HG02840 (cell line): ENCODE data around the gene ARHGAP27.

Experiments
- ATAC-seq: cut with Tn5 transposase; IDR thresholded peaks from one replicate; pipeline ENCODE4 v1.9.1; 2021; ENCODE audit warnings: mild to moderate bottlenecking, moderate library complexity, moderate number of reproducible peaks; ENCODE audit not compliant: unreplicated experiment, low FRiP score

ARHGAP27 gene

GRCh38 chr17:45410144-45411091 is 22.3 kb downstream of the ARHGAP27 start:
- no peak for ATAC-seq

GRCh38 chr17:45409659-45410076 is 23.0 kb downstream of the ARHGAP27 start:
- ATAC-seq: no peak

DNA sequence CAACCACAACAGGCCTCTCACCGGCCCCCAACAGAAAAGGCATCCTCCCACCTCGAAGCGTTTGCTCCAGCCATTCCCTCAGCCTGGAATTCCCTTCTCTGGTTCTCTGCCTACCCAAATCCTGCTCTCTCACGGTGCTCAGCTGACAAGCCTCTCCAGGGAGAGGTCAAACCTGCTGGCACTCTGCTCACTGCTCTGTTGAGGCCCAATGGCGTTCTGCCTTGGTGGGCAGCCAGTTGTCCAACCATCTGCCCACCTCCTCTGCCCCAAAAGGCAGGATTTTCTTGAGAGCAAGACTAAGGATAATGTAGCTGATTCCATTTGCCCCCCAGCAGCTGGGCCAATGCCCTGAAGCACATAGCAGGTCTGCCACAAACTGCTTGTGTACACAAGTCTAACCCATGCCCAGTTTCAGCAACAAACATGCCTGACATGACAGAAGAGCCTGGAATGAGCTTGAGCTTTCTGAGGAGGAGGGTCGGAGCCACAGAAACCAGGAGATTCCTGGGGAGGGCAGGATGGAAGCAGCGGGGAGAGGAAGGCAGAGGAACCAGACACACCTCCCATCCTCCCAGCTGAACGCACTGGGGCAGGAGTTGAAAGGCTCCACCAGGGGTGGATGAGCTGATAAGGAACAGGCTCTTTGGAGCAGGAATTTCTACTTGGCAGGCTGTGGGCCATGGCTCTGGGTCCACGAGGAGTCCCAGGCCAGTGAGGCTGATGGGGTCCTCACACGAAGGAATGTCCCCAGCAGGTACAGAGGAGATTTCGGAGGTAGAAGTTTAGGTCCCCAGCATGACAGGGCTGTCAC is 23.9 kb downstream of the ARHGAP27 start:
- ATAC-seq: no peak

DNA sequence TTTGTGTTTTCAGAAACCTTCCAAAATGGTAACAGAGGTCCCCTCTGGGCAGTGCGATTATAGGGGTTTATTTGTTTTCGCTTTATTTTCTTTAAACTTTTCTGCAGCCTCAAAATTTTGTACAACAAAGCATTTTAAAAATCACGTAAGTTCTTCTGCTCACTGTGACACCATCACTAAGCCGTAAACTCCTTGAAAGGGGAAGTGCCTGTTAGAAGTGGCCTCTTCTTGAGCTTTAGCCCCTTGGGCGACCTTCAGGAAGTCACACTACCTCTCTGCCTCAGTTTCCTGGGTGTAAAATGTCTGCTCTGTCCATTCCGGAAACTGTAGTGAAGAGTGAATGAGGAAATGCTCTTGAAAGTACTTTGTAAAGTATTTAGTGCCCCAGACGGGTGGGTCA is 26.6 kb downstream of the ARHGAP27 start:
- ATAC-seq: no peak

DNA sequence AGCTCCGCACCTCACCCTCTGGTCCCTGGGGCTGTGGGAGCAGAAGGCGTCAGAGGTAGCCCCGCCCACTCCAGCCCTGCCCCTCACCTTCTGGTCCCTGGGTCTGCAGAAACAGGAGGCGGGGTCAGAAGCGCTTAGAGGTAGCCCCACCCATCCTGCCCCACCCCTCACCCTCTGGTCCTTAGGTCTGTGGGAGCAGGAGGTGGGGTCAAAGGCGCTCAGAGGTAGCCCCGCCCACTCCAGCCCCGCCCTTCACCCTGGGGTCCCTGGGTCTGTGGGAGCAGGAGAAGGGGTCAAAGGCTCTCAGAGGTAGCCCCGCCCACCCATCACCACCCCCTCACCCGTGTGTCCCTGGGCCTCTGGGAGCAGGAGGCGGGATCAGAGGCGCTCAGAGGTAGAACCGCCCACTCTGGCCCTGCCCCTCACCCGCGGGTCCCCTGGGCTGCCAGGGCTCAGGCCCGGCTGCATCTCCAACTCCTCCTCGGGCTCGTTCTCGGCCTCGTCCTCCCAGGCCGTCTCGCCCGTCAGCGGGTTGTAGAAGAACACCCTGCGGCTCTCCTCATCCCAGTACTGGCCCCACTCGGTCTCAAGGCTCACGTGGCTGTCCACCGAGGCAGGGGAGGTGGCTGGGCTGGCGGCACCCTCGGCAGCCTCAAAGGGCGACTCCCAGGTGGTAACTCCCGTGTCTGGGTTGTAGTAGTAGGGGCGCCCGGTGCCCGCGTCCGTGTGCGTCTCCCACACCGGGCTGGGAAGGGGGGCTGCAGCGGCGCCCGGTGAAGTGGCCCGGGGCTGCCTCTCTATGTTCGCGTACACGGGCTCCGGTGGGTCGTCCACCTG is 27.2 kb downstream of the ARHGAP27 start:
- ATAC-seq: no peak

- ATAC-seq: no peak
Observed at GRCh38 chr17:45404870-45405249, 27.8 kb downstream of the ARHGAP27 start.

- ATAC-seq: no peak
Observed at GRCh38 chr17:45403906-45404490, 28.7 kb downstream of the ARHGAP27 start.

DNA sequence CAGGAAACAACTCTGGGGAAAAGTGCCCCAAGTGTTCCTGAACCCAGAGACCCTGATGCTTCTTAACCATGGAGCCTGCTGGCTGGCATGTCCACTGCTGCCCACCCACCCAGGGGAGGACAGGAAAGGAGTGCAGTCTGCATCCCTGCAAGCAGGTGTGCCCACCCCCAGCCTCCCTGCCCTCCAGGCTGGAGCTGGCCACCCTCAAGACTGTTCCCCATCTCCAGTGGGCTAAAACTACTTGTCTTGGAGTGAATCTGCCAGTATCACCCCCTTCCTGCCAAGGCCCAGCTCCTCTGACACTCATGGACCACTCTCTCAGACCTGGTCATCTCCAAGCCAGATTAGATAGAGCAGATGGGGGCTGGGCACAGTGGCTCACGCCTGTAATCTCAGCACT is 29.8 kb downstream of the ARHGAP27 start:
- ATAC-seq: no peak

GRCh38 chr17:45398800-45399199 is 33.9 kb downstream of the ARHGAP27 start:
- ATAC-seq: no peak

DNA sequence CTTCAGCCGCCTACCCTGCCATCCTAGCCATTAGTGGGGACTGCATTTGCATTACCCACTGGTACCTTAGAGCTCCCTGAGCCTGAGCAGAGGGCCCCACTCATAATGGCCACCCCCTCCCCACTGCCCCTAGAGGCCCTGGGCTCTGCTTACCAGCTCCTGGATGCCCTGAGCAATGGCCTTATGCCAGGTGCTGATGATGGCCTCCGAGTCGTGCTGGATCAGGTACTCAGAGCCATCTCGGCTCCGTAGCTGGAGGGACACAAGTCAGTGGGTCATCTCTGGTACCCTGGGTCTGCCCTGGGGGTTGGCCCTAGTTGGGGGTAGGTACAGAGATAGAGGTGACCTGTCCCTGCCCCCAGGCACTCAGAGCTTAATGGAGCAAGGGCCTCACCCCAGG is 34.9 kb downstream of the ARHGAP27 start:
- ATAC-seq: no peak

DNA sequence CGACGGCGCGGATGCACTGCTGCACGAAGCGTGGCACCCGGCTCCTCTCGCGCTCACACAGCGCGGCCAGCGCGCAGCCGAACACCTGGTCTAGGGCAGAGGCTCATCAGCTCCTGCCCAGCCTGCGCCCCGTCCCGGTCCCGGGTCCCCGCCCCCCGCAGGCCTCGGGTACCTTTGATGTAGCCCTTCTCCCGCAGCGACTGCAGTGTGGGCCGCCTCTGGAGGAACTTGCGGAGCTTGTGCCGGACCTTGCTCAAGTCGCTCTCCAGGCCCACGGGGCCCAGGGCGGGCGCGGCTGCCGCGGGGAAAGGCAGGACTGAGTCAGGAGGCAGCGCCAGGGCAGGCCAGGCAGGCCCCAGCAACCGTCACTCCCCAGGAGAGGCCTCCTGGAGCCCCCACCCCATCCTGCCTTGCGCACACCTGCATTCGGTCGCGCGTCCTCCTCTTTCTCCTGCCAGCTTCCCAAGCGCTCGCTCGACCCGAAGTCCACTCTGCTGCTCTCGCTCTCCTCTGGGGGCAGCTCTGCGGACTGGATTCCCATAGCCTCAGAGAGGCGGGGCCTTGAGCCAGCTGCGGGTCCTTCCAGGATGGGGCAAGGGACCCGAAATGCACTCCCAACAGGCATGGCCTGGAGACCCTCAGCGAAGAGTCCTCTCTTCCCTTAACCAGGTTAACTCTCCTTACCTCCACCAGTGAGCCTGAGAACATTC is 36.0 kb downstream of the ARHGAP27 start:
- ATAC-seq: no peak

- no peak for ATAC-seq
Observed at GRCh38 chr17:45395569-45396415, 36.9 kb downstream of the ARHGAP27 start.

GRCh38 chr17:45394913-45395568 is 37.6 kb downstream of the ARHGAP27 start:
- ATAC-seq: no peak

- no peak for ATAC-seq
Observed at GRCh38 chr17:45394564-45394912, 38.1 kb downstream of the ARHGAP27 start.

- no peak for ATAC-seq
Observed at GRCh38 chr17:45394091-45394490, 38.6 kb downstream of the ARHGAP27 start.

- ATAC-seq: no peak
Observed at GRCh38 chr17:45393411-45393810, 39.3 kb downstream of the ARHGAP27 start.

GRCh38 chr17:45391918-45392317 is 40.8 kb downstream of the ARHGAP27 start:
- ATAC-seq: no peak

DNA sequence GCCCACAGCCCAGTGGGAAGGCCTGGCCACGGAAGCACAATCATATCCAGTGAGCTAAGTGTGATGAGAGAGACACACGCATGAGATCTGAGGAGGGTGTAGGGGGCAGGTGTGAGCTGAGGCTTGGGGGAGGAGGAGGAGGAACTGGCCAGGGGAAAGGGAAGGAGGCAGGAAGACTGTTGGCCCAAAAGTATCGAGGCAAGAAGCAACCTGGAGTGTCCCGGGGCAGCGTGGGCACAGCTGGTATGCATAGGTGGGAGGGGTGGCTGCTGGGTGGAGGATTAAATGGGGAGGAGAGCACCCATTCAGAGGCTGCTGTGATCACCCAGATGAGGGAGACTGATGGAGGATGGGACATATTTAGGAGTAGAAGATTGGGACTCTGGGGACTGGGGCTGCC is 41.4 kb downstream of the ARHGAP27 start:
- no peak for ATAC-seq
